IPS-18c (cell line): ENCODE data around the gene KIAA1217.

Experiments
- H3K4me3 ChIP-seq: 2 replicates; pipeline ENCODE4 v1.7.0; 2013; ENCODE audit warnings: low read depth, mild to moderate bottlenecking, low read length, moderate library complexity; ENCODE audit not compliant: insufficient read depth
- H3K9me3 ChIP-seq: one replicate; pipeline ENCODE4 v1.6.1; 2013; ENCODE audit warnings: mild to moderate bottlenecking, low read length, moderate library complexity; ENCODE audit not compliant: control insufficient read depth, insufficient read depth

KIAA1217 gene

GRCh38 chr10:24393201-24393600 lies 184.3 kb downstream of the KIAA1217 start:
- H3K4me3 ChIP-seq, result no peak overlapping the region
- H3K9me3 ChIP-seq, result no peaks in the 10 kb centered on the region

- Histone ChIP-seq H3K9me3 (no peaks in the 10 kb centered on the region), H3K4me3 (no peak overlapping the region)
Observed at GRCh38 chr10:24394461-24395190, 185.7 kb downstream of the KIAA1217 start.

- no peaks in the 10 kb centered on the region for H3K9me3 ChIP-seq
- H3K4me3 ChIP-seq, result no peak overlapping the region
Observed at GRCh38 chr10:24396396-24396795, 187.5 kb downstream of the KIAA1217 start.

GRCh38 chr10:24397662-24398061 lies 188.7 kb downstream of the KIAA1217 start:
- Histone ChIP-seq H3K4me3 (no peak overlapping the region), H3K9me3 (no peaks in the 10 kb centered on the region)

GRCh38 chr10:24404567-24404966 lies 195.6 kb downstream of the KIAA1217 start:
- Histone ChIP-seq H3K4me3 (no peak overlapping the region), H3K9me3 (no peaks in the 10 kb centered on the region)

- no peak overlapping the region for H3K4me3 ChIP-seq
- H3K9me3 ChIP-seq, result no peaks in the 10 kb centered on the region
Observed at GRCh38 chr10:24405635-24406034, 196.7 kb downstream of the KIAA1217 start.

- Histone ChIP-seq H3K9me3 (no peaks in the 10 kb centered on the region), H3K4me3 (no peak overlapping the region)
Observed at GRCh38 chr10:24406809-24407483, 198.0 kb downstream of the KIAA1217 start.

GRCh38 chr10:24407928-24408327 lies 199.0 kb downstream of the KIAA1217 start:
- H3K4me3 ChIP-seq, result no peak overlapping the region
- no peaks in the 10 kb centered on the region for H3K9me3 ChIP-seq

- Histone ChIP-seq H3K4me3 (no peak overlapping the region), H3K9me3 (no peaks in the 10 kb centered on the region)
Observed at GRCh38 chr10:24408365-24408764, 199.4 kb downstream of the KIAA1217 start.

- H3K4me3 ChIP-seq, result no peak overlapping the region
- no peaks in the 10 kb centered on the region for H3K9me3 ChIP-seq
Observed at GRCh38 chr10:24414597-24414996, 205.7 kb downstream of the KIAA1217 start.

- Histone ChIP-seq H3K4me3 (no peak overlapping the region), H3K9me3 (no peaks in the 10 kb centered on the region)
Observed at GRCh38 chr10:24415455-24416125, 206.7 kb downstream of the KIAA1217 start.

- no peaks in the 10 kb centered on the region for H3K9me3 ChIP-seq
- no peak overlapping the region for H3K4me3 ChIP-seq
Observed at GRCh38 chr10:24416248-24416647, 207.3 kb downstream of the KIAA1217 start.

GRCh38 chr10:24417053-24417452 lies 208.1 kb downstream of the KIAA1217 start:
- Histone ChIP-seq H3K9me3 (no peaks in the 10 kb centered on the region), H3K4me3 (no peak overlapping the region)

GRCh38 chr10:24418532-24418931 lies 209.6 kb downstream of the KIAA1217 start:
- Histone ChIP-seq H3K9me3 (no peaks in the 10 kb centered on the region), H3K4me3 (no peak overlapping the region)

GRCh38 chr10:24419066-24419465 lies 210.1 kb downstream of the KIAA1217 start:
- Histone ChIP-seq H3K9me3 (no peaks in the 10 kb centered on the region), H3K4me3 (no peak overlapping the region)

- no peak overlapping the region for H3K4me3 ChIP-seq
Observed at GRCh38 chr10:24425151-24425550, 216.2 kb downstream of the KIAA1217 start.

GRCh38 chr10:24427678-24428409 lies 218.9 kb downstream of the KIAA1217 start:
- Histone ChIP-seq H3K9me3 (no peaks in the 10 kb centered on the region), H3K4me3 (no peak overlapping the region)

More at GRCh38 chr10:24425151-24425550, 216.2 kb downstream of the KIAA1217 start:
- no peaks in the 10 kb centered on the region for H3K9me3 ChIP-seq
